Liver (tissue), 9 donors: Measurements from ENCODE around the gene LRP10. TPM values are rescaled to one million over a fixed set of nuclear protein-coding genes. Genes with fewer than 3 reads are reported as not detected.
A peak's percentile ranks its signal among the peaks of the same experiment; 100 is the strongest.

Experiments
- DNase-seq: peaks from one replicate; pipeline ENCODE4 v3.0.0-alpha.2; 2017; ENCODE audit warnings: low spot score
- H3K27ac ChIP-seq, 2 donors: one replicate each; pipeline ENCODE4 v1.7.0; 2013; ENCODE audit warnings: inconsistent platforms in 2 of 2, low read length in 2 of 2, control low read depth in 1 of 2, low read depth in 1 of 2, mild to moderate bottlenecking in 1 of 2
- H3K27me3 ChIP-seq, 4 donors: one replicate each; pipeline versions ENCODE4 v1.6.1 to v1.7.0; 2013; ENCODE audit warnings: low read length in 3 of 4, inconsistent platforms in 1 of 4, mild to moderate bottlenecking in 1 of 4, moderate library complexity in 1 of 4; ENCODE audit not compliant: control insufficient read depth in 4 of 4, insufficient read depth in 4 of 4
- H3K36me3 ChIP-seq, 4 donors: one replicate each; pipeline versions ENCODE4 v1.6.1 to v1.7.0; 2013; ENCODE audit warnings: low read length in 3 of 4, mild to moderate bottlenecking in 3 of 4, low read depth in 1 of 4, moderate library complexity in 1 of 4; ENCODE audit not compliant: control insufficient read depth in 4 of 4, insufficient read depth in 3 of 4
- H3K4me1 ChIP-seq, 4 donors: one replicate each; pipeline versions ENCODE4 v1.6.1 to v1.7.0; 2013; ENCODE audit warnings: low read length in 3 of 4, mild to moderate bottlenecking in 3 of 4, moderate library complexity in 1 of 4; ENCODE audit not compliant: control insufficient read depth in 4 of 4, insufficient read depth in 4 of 4
- H3K4me3 ChIP-seq, 3 donors: one replicate each; pipeline versions ENCODE4 v1.6.1 to v1.7.0; 2013; ENCODE audit warnings: low read length in 3 of 3, control low read depth in 1 of 3, low read depth in 1 of 3, mild to moderate bottlenecking in 1 of 3
- H3K9ac ChIP-seq, 2 donors: one replicate each; pipeline ENCODE4 v1.7.0; 2013; ENCODE audit warnings: low read length in 2 of 2, mild to moderate bottlenecking in 2 of 2, moderate library complexity in 2 of 2, control low read depth in 1 of 2, low read depth in 1 of 2
- H3K9me3 ChIP-seq, 4 donors: one replicate each; pipeline versions ENCODE4 v1.6.1 to v1.7.0; 2013; ENCODE audit warnings: low read length in 3 of 4; ENCODE audit not compliant: control insufficient read depth in 4 of 4
- ATF3 ChIP-seq: IDR thresholded peaks from 2 replicates; pipeline ENCODE4 v1.6.1; 2016; ENCODE audit warnings: antibody characterized with exemption
- CTCF ChIP-seq: fragments of 150-350 bp; IDR thresholded peaks from 2 replicates; pipeline ENCODE4 v1.5.1; 2017; ENCODE audit warnings: improper control_type of control experiment, low read depth, low read length; ENCODE audit not compliant: missing input control
- EGR1 ChIP-seq, 2 donors: IDR thresholded peaks; 2 replicates each; pipeline ENCODE4 v1.6.1; 2016 to 2018; ENCODE audit warnings: antibody characterized with exemption in 2 of 2, low read depth in 2 of 2
- FOXA1 ChIP-seq: IDR thresholded peaks from 2 replicates; pipeline ENCODE4 v1.6.1; 2016; ENCODE audit warnings: antibody characterized with exemption
- FOXA2 ChIP-seq: IDR thresholded peaks from 2 replicates; pipeline ENCODE4 v1.6.1; 2016; ENCODE audit warnings: antibody characterized with exemption
- GABPA ChIP-seq, 2 donors: IDR thresholded peaks in 1 of 2; conservative IDR thresholded peaks in 1 of 2; 2 replicates each; pipeline ENCODE4 v1.6.1; 2016; ENCODE audit warnings: antibody characterized with exemption in 2 of 2, mild to moderate bottlenecking in 1 of 2, moderate library complexity in 1 of 2
- HNF4A ChIP-seq, 2 donors: conservative IDR thresholded peaks; 2 replicates each; pipeline ENCODE4 v1.6.1; 2016; ENCODE audit warnings: antibody characterized with exemption in 2 of 2, mild to moderate bottlenecking in 2 of 2
- HNF4G ChIP-seq: IDR thresholded peaks from 2 replicates; pipeline ENCODE4 v1.6.1; 2016; ENCODE audit warnings: antibody characterized with exemption
- JUND ChIP-seq, 2 donors: IDR thresholded peaks; 2 replicates each; pipeline ENCODE4 v1.6.1; 2016; ENCODE audit warnings: antibody characterized with exemption in 2 of 2
- MAX ChIP-seq: IDR thresholded peaks from 2 replicates; pipeline ENCODE4 v1.6.1; 2016; ENCODE audit warnings: antibody characterized with exemption
- NR2F2 ChIP-seq: IDR thresholded peaks from 2 replicates; pipeline ENCODE4 v1.6.1; 2016; ENCODE audit warnings: antibody characterized with exemption
- RAD21 ChIP-seq, 2 donors: IDR thresholded peaks; 2 replicates each; pipeline ENCODE4 v1.6.1; 2016; ENCODE audit warnings: antibody characterized with exemption in 2 of 2, mild to moderate bottlenecking in 2 of 2
- REST ChIP-seq: IDR thresholded peaks from 2 replicates; pipeline ENCODE4 v1.6.1; 2016; ENCODE audit warnings: antibody characterized with exemption, mild to moderate bottlenecking
- RXRA ChIP-seq, 2 donors: IDR thresholded peaks; 2 replicates each; pipeline ENCODE4 v1.6.1; 2017 to 2018; ENCODE audit warnings: antibody characterized with exemption in 2 of 2, mild to moderate bottlenecking in 1 of 2
- SP1 ChIP-seq: IDR thresholded peaks from 2 replicates; pipeline ENCODE4 v1.6.1; 2018; ENCODE audit warnings: antibody characterized with exemption, mild to moderate bottlenecking
- TAF1 ChIP-seq: conservative IDR thresholded peaks from 2 replicates; pipeline ENCODE4 v1.6.1; 2016; ENCODE audit warnings: antibody characterized with exemption, mild to moderate bottlenecking
- YY1 ChIP-seq: IDR thresholded peaks from 2 replicates; pipeline ENCODE4 v1.6.1; 2016; ENCODE audit warnings: antibody characterized with exemption, mild to moderate bottlenecking
- ZBTB33 ChIP-seq: IDR thresholded peaks from 2 replicates; pipeline ENCODE4 v1.6.1; 2016; ENCODE audit warnings: antibody characterized with exemption
- WGBS: extraction: QIAGEN DNeasy Blood & Tissue Kit; methylation state at CpG from one replicate; pipeline ENCODE4 v1.1.7; 2013; 5-methylcytosine and 5-hydroxymethylcytosine counted together
- polyA plus RNA-seq, 2 donors: library from polyadenylated mRNA; stranded (reverse) in 1 of 2; unstranded in 1 of 2; fragments of 200-250 nt in 1 of 2; fragments of >200 nt in 1 of 2; fragmentation: Nextera tagmentation in 1 of 2; extraction: Ambion mirVana in 1 of 2; gene quantifications; one replicate each; pipeline versions ENCODE4 v1.2.1 to v1.2.3, GENCODE V29; 2013 to 2015
- total RNA-seq, 2 donors: library from RNA; depleted of rRNA; stranded (reverse); fragments of >200 nt; gene quantifications; one replicate each; pipeline ENCODE4 v1.2.3, GENCODE V29; 2014
- donor health status: healthy.
- donor health status: healthy.
- donor health status: healthy.
- donor health status: healthy.
- donor health status: healthy.

Gene LRP10
- total and polyA plus RNA-seq, 4 donors: 19.5 to 61.7 (median 31.3) TPM

- Histone ChIP-seq H3K4me1 (peaks cover 7 to 22% (median 19%) of the 10 kb centered on the region in 4 donors), H3K36me3 (peaks cover 16 to 65% (median 54%) of the 10 kb centered on the region in 4 donors), H3K9ac (no peak overlapping the region), H3K4me3 (no peak overlapping the region), H3K9me3 (no peaks in the 10 kb centered on the region), H3K27me3 (no peaks in the 10 kb centered on the region), H3K27ac (peak overlapping the region; percentile 76 to 89)
- TF ChIP-seq YY1: no peak
- WGBS: 66% methylated on average over 2 of the region's 2 CpGs
- DNase-seq: no peak
Measured at GRCh38 chr14:22903742-22904087, 32.2 kb downstream of the LRP10 start.

- Histone ChIP-seq H3K36me3 (peaks cover 19 to 74% (median 60%) of the 10 kb centered on the region in 4 donors), H3K4me3 (no peak overlapping the region), H3K9ac (no peak overlapping the region), H3K9me3 (no peaks in the 10 kb centered on the region), H3K27me3 (no peaks in the 10 kb centered on the region), H3K27ac (no peak overlapping the region), H3K4me1 (peaks cover 7 to 22% (median 19%) of the 10 kb centered on the region in 4 donors)
- TF ChIP-seq GABPA (IDR thresholded peaks at IDR 0.05 in 1 of 2, conservative IDR thresholded peaks at IDR 0.05 in 1 of 2): no peak
- no peak for TF ChIP-seq SP1
- TF ChIP-seq ZBTB33: no peak
- TF ChIP-seq YY1: no peak
- TF ChIP-seq EGR1 (IDR thresholded peaks at IDR 0.05; ENCODE audit: low read depth in 2 of 2): no peak
- no peak for TF ChIP-seq FOXA2
- TF ChIP-seq REST: no peak
- no peak for TF ChIP-seq HNF4G
- TF ChIP-seq HNF4A (conservative IDR thresholded peaks at IDR 0.05): no peak
- no peak for TF ChIP-seq FOXA1
- TF ChIP-seq RXRA (IDR thresholded peaks at IDR 0.05): no peak
- no peak for TF ChIP-seq MAX
- no peak for TF ChIP-seq CTCF
- no peak for TF ChIP-seq ATF3
- TF ChIP-seq JUND (IDR thresholded peaks at IDR 0.05): no peak
- TF ChIP-seq RAD21 (IDR thresholded peaks at IDR 0.05): no peak
- no peak for TF ChIP-seq TAF1
- TF ChIP-seq NR2F2: no peak
- DNase-seq: no peak
- WGBS: 95% methylated on average over 4 of the region's 4 CpGs
Measured at GRCh38 chr14:22905627-22906026, 34.1 kb downstream of the LRP10 start.
